ENCODE data around the gene TMEM128. TPM values are rescaled to one million over a fixed set of nuclear protein-coding genes. Genes with fewer than 3 reads are reported as not detected.

The TMEM128 gene
- total and polyA plus RNA-seq, 2 of the 13 experiments (the other 11 are each of a cell fraction or from before 2014, with no cell fraction given): 19.4 to 27.9 TPM

DNA sequence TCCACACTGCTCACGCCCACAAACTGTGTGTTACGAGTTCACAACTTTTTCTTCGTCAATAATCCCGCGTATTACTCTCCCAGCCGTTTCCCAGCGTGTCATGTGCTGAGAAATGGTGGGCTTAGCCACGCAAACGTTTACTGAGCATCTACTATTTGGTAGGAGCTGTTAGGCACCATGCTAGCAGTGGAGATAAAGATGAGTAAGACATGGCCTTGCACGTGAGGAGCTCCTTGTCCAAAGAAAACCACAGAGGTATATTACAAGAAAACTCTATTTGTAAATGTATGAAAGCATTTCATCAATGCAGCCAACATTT lies 821 bp upstream of the TMEM128 start:
- H2AFZ ChIP-seq (ENCODE audit: low read length): no peak overlapping the region
- H3K9ac ChIP-seq (ENCODE audit: insufficient read depth, low read depth, low read length): peak overlapping the region; percentile 87
- intact Hi-C loops (cut with micrococcal nuclease; ENCODE audit: unreplicated experiment): loop anchor here (2.0 kb wide), 1 partner anchor 42 kb away; the partner anchor contains the start of genes LYAR and ZBTB49
- in situ Hi-C loops (cut with HindIII; ENCODE audit: extremely low pct_ligation_motif_present, low pct_unique_long_range_greater_than_20kb): no loop called here
- H3K4me1 ChIP-seq (ENCODE audit: insufficient read depth, low read length): peaks cover 35% of the 10 kb centered on the region
- ATAC-seq (peak; percentile 5; the same call in 1 of the 3 replicates), DNase-seq (ENCODE audit: low spot score) (peak; percentile 9), FAIRE-seq (no peak)
- ChIA-PET CTCF (ENCODE audit: low intra/inter-chr PET ratio, low total read pairs) (interaction anchor here (1.7 kb wide), 1 partner anchor 86 kb away, joined by 6 read pairs; no protein-coding TSS in a partner anchor), POLR2A (interaction anchor here (1.0 to 3.7 kb wide), 4 partner anchors 11 to 82 kb away, joined by 3 to 63 read pairs (median 6); no protein-coding TSS in a partner anchor)
- H3K27ac ChIP-seq (ENCODE audit: extremely low read length, insufficient read depth, low read length): peak overlapping the region; percentile 92
- H3K36me3 ChIP-seq (replicated peaks in 1 of 2; ENCODE audit: control insufficient read depth in 1 of 2, insufficient read depth in 2 of 2, low read length in 2 of 2): peaks cover 7 to 16% of the 10 kb centered on the region in 2 experiments
- H3K4me2 ChIP-seq (ENCODE audit: low read depth, low read length): peak overlapping the region; percentile 98
- peaks cover 11% of the 10 kb centered on the region for H3K79me2 ChIP-seq (ENCODE audit: insufficient read depth, low read length)
- no peaks in the 10 kb centered on the region for H3K9me3 ChIP-seq (ENCODE audit: low read length)
- H3K4me3 ChIP-seq (replicated peaks in 1 of 3; ENCODE audit: insufficient read depth in 1 of 3, low read depth in 2 of 3, low read length in 3 of 3): peak overlapping the region; percentile 78 to 93 (median 86)
- no TSS peak for BruUV-seq (replicated peaks)
- H4K20me1 ChIP-seq (ENCODE audit: insufficient read depth, low read length): no peaks in the 10 kb centered on the region
- no peaks in the 10 kb centered on the region; a peak in 1 of 5 replicates for H3K27me3 ChIP-seq (ENCODE audit: control insufficient read depth in 1 of 2, insufficient read depth in 2 of 2, low read length in 2 of 2)
- WGBS (ENCODE audit: low lambda C conversion rate): 2% methylated on average over 10 of the region's 10 CpGs
- TF ChIP-seq ZNF432 (CRISPR knock-in tag; IDR thresholded peaks at IDR 0.05; ENCODE audit: borderline replicate concordance): no peak
- no peak for TF ChIP-seq STAT5B (CRISPR knock-in tag; IDR thresholded peaks at IDR 0.05)
- no peak for TF ChIP-seq ARNT2 (CRISPR knock-in tag; IDR thresholded peaks at IDR 0.05; ENCODE audit: low read depth)
- no peak for TF ChIP-seq ZNF121 (CRISPR knock-in tag; IDR thresholded peaks at IDR 0.05)
- TF ChIP-seq ZBTB49 (CRISPR knock-in tag; IDR thresholded peaks at IDR 0.05; ENCODE audit: borderline replicate concordance): no peak
- TF ChIP-seq ZNF569 (CRISPR knock-in tag; IDR thresholded peaks at IDR 0.05; ENCODE audit: borderline replicate concordance): no peak
- TF ChIP-seq ATF1 (CRISPR knock-in tag; IDR thresholded peaks at IDR 0.05): no peak
- no peak for TF ChIP-seq ZKSCAN5 (CRISPR knock-in tag; IDR thresholded peaks at IDR 0.05)
- no peak for TF ChIP-seq NFYB (CRISPR knock-in tag; IDR thresholded peaks at IDR 0.05)
- TF ChIP-seq ZSCAN29 (CRISPR knock-in tag; conservative IDR thresholded peaks at IDR 0.05): no peak
- TF ChIP-seq HOXA7 (CRISPR knock-in tag; IDR thresholded peaks at IDR 0.05): no peak
- TF ChIP-seq SMYD3 (CRISPR knock-in tag; IDR thresholded peaks at IDR 0.05): no peak
- peak; percentile 65; the same call in 1 of the 2 replicates for TF ChIP-seq BHLHE40 (IDR thresholded peaks at IDR 0.05; ENCODE audit: low read length)
- TF ChIP-seq ZNF563 (CRISPR knock-in tag; IDR thresholded peaks at IDR 0.05): no peak
- TF ChIP-seq PITX1 (CRISPR knock-in tag; IDR thresholded peaks at IDR 0.05): 0 out of 2 replicates have a peak, but pooled peaks have one; percentile 7
- no peak for TF ChIP-seq CHCHD3 (CRISPR knock-in tag; IDR thresholded peaks at IDR 0.05)
- TF ChIP-seq KAT7 (CRISPR knock-in tag; IDR thresholded peaks at IDR 0.05; ENCODE audit: borderline replicate concordance): no peak
- peak; percentile 74; the same call in 1 of the 2 replicates for TF ChIP-seq ZMYM3 (CRISPR knock-in tag; IDR thresholded peaks at IDR 0.05)
- TF ChIP-seq, protein P1, sequence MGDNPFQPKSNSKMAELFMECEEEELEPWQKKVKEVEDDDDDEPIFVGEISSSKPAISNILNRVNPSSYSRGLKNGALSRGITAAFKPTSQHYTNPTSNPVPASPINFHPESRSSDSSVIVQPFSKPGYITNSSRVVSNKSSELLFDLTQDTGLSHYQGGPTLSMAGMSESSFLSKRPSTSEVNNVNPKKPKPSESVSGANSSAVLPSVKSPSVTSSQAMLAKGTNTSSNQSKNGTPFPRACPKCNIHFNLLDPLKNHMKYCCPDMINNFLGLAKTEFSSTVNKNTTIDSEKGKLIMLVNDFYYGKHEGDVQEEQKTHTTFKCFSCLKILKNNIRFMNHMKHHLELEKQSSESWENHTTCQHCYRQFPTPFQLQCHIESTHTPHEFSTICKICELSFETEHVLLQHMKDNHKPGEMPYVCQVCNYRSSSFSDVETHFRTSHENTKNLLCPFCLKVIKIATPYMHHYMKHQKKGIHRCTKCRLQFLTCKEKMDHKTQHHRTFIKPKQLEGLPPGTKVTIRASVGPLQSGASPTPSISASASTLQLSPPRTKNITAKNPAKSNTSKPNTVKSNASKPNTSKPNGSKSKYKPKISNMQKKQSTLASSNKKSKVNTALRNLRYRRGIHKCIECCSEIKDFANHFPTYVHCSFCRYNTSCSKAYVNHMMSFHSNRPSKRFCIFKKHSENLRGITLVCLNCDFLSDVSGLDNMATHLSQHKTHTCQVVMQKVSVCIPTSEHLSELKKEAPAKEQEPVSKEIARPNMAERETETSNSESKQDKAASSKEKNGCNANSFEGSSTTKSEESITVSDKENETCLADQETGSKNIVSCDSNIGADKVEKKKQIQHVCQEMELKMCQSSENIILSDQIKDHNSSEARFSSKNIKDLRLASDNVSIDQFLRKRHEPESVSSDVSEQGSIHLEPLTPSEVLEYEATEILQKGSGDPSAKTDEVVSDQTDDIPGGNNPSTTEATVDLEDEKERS (CRISPR knock-in tag; IDR thresholded peaks at IDR 0.05): peak; percentile 31; the same call in 1 of the 2 replicates
- TF ChIP-seq, protein P2, sequence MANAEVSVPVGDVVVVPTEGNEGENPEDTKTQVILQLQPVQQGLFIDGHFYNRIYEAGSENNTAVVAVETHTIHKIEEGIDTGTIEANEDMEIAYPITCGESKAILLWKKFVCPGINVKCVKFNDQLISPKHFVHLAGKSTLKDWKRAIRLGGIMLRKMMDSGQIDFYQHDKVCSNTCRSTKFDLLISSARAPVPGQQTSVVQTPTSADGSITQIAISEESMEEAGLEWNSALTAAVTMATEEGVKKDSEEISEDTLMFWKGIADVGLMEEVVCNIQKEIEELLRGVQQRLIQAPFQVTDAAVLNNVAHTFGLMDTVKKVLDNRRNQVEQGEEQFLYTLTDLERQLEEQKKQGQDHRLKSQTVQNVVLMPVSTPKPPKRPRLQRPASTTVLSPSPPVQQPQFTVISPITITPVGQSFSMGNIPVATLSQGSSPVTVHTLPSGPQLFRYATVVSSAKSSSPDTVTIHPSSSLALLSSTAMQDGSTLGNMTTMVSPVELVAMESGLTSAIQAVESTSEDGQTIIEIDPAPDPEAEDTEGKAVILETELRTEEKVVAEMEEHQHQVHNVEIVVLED (CRISPR knock-in tag; IDR thresholded peaks at IDR 0.05; ENCODE audit: borderline replicate concordance): no peak

All from HepG2 (cell line).